Chondrocyte (in vitro differentiated cells): ENCODE data around the gene PCTP. TPM values are rescaled to one million over a fixed set of nuclear protein-coding genes. Genes with fewer than 3 reads are reported as not detected.

ENCODE experiments used
- DNase-seq: peaks from one replicate; pipeline ENCODE4 v3.0.0; 2021; ENCODE audit warnings: mixed read lengths, low spot score
- H3K27ac Mint-ChIP-seq: one replicate; pipeline ENCODE4 v1.8.0; 2021; ENCODE audit warnings: mild to moderate bottlenecking, moderate library complexity, mixed read lengths; ENCODE audit not compliant: unreplicated experiment
- H3K27me3 Mint-ChIP-seq: 2 replicates; pipeline ENCODE4 v1.8.0; 2021; ENCODE audit warnings: low read depth, mixed read lengths
- H3K36me3 Mint-ChIP-seq: 2 replicates; pipeline ENCODE4 v1.8.0; 2021; ENCODE audit warnings: low read depth, mixed read lengths
- H3K4me1 Mint-ChIP-seq: 2 replicates; pipeline ENCODE4 v1.8.0; 2021; ENCODE audit warnings: low read depth, mild to moderate bottlenecking, mixed read lengths
- H3K4me3 Mint-ChIP-seq: one replicate; pipeline ENCODE4 v1.8.0; 2021; ENCODE audit warnings: mild to moderate bottlenecking, moderate library complexity, mixed read lengths; ENCODE audit not compliant: unreplicated experiment
- H3K9me3 Mint-ChIP-seq: 2 replicates; pipeline ENCODE4 v1.8.0; 2021; ENCODE audit warnings: low read depth, mixed read lengths
- long read RNA-seq: library from polyadenylated mRNA; stranded (forward); transcript quantifications from one replicate; pipeline ENCODE4 v2.0.0, GENCODE V29; 2021
- total RNA-seq: library from RNA; stranded (reverse); gene quantifications from 3 replicates; pipeline ENCODE4 v1.2.1, GENCODE V29; 2021
- TF ChIP-seq, protein P1 (sequence below): fragments of 200-600 bp; sonication (generic); IDR thresholded peaks from 2 replicates; pipeline ENCODE4 v1.5.0; 2021; ENCODE audit warnings: antibody characterized with exemption, mild to moderate bottlenecking, moderate library complexity

Gene PCTP
- total RNA-seq = 6.6 to 8.8 TPM (median 8.2 TPM) in 3 replicates
- long read RNA-seq, partial matches to known transcripts = 0 of 5 reads
- long read RNA-seq, other reads (novel, unspliced or antisense) = 2 of 5 reads

DNA sequence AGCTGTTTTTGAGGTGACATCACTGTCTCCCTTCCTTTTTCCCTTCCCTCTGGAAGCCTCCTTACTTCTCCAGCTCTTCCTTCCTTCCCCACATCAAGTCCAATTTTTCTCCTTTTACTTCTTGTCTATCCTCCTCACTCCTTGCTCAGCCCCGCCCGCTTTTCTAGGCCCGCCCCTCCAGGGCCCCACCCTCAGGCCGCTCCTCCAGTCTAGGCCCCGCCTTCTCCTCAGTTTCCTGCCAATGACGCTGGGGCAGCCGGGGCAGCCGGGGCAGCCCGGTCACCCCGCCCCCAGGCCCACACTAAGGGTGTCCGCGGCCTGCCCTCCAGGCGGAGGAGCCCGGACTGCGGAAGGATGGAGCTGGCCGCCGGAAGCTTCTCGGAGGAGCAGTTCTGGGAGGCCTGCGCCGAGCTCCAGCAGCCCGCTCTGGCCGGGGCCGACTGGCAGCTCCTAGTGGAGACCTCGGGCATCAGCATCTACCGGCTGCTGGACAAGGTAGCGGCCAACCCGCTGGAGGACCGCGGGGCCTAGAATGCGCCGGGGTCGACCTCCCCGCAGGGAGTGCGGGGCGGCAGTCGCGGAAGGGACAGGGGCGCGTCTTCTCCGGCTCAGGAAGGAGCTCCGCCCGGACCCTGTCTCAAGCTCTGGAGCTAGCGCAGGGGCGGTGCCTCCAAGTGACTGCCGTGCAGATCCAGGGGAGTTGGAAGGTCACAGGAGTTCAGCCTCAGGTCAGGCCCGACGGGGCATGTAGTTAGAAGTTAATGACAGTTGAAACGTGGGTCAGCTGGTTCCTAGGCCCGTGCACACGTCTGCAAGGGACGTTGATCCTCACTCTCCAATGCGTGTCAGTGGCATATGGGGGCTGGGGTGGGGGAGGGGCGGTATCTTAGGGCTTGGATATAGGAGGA is at the start of gene PCTP:
Gene PCTP, plus strand, starts transcription at position 302 of the 908 bp plus-strand sequence. Its CDS starts 53 bp downstream, at position 355.
- Mint-ChIP-seq H3K36me3 (peaks cover 1% of the 10 kb centered on the region), H3K9me3 (no peaks in the 10 kb centered on the region), H3K27me3 (no peaks in the 10 kb centered on the region), H3K27ac (peak within 1 kb of the TSS; percentile 84), H3K4me3 (peak within 1 kb of the TSS; percentile 85), H3K4me1 (peaks cover 20% of the 10 kb centered on the region)
- DNase-seq = peak; percentile 97
- TF ChIP-seq, protein P1, sequence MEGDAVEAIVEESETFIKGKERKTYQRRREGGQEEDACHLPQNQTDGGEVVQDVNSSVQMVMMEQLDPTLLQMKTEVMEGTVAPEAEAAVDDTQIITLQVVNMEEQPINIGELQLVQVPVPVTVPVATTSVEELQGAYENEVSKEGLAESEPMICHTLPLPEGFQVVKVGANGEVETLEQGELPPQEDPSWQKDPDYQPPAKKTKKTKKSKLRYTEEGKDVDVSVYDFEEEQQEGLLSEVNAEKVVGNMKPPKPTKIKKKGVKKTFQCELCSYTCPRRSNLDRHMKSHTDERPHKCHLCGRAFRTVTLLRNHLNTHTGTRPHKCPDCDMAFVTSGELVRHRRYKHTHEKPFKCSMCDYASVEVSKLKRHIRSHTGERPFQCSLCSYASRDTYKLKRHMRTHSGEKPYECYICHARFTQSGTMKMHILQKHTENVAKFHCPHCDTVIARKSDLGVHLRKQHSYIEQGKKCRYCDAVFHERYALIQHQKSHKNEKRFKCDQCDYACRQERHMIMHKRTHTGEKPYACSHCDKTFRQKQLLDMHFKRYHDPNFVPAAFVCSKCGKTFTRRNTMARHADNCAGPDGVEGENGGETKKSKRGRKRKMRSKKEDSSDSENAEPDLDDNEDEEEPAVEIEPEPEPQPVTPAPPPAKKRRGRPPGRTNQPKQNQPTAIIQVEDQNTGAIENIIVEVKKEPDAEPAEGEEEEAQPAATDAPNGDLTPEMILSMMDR = peak; percentile 80

DNA sequence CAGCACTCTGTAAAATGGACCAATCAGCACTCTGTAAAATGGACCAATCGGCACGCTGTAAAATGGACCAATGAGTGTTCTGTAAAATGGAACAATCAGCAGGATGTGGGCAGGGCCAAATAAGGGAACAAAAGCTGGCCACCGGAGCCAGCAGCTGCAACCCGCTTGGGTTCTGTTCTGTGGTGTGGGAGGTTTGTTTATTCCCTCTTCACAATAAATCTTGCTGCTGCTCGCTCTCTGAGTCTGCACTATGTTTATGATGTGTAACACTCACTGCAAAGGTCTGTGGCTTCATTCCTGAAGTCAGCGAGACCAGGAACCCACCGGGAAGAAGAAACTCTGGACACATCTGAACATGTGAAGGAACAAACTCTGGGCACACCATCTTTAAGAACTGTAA is 48.7 kb upstream of the PCTP start:
- H3K27ac Mint-ChIP-seq = no peak overlapping the region
- no peak overlapping the region for H3K4me3 Mint-ChIP-seq
- no peaks in the 10 kb centered on the region for H3K36me3 Mint-ChIP-seq
- H3K9me3 Mint-ChIP-seq = peaks cover 11% of the 10 kb centered on the region
- no peaks in the 10 kb centered on the region for H3K4me1 Mint-ChIP-seq
- peaks cover 8% of the 10 kb centered on the region for H3K27me3 Mint-ChIP-seq
- DNase-seq = no peak
- TF ChIP-seq, protein P1 = no peak

DNA sequence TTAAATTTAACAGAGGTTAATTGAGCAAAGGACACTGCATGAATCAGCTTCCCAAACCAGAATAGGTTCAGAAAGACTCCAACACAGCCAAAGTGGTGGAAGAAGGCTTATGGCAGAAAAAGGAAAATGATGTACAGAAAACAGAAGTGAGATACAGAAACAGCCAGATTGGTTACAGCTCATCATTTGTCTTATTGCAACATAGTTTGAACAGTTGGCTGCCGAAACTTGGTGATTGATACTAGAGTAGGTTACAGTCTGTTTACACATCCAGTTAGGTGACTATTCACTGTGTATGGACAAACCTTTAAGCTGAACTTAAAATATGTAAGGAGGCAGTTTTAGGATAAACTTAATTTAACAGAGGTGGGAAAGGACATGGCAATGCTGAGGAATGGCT is 46.5 kb upstream of the PCTP start:
- DNase-seq = no peak
- Mint-ChIP-seq H3K36me3 (no peaks in the 10 kb centered on the region), H3K27ac (no peak overlapping the region), H3K27me3 (peaks cover 8% of the 10 kb centered on the region), H3K4me3 (no peak overlapping the region), H3K4me1 (peaks cover 4% of the 10 kb centered on the region), H3K9me3 (peaks cover 11% of the 10 kb centered on the region)
- TF ChIP-seq, protein P1 = no peak

- peaks cover 7% of the 10 kb centered on the region for H3K27me3 Mint-ChIP-seq
- TF ChIP-seq, protein P1 = no peak
- H3K4me1 Mint-ChIP-seq = peaks cover 7% of the 10 kb centered on the region
- H3K36me3 Mint-ChIP-seq = no peaks in the 10 kb centered on the region
- H3K4me3 Mint-ChIP-seq = no peak overlapping the region
- H3K9me3 Mint-ChIP-seq = peaks cover 11% of the 10 kb centered on the region
- no peak overlapping the region for H3K27ac Mint-ChIP-seq
- DNase-seq = no peak
These were observed 45.0 kb upstream of the PCTP start for GRCh38 chr17:55705847-55706246.

- Mint-ChIP-seq H3K9me3 (peaks cover 3% of the 10 kb centered on the region), H3K36me3 (no peaks in the 10 kb centered on the region), H3K27ac (no peak overlapping the region), H3K27me3 (peaks cover 7% of the 10 kb centered on the region), H3K4me3 (no peak overlapping the region), H3K4me1 (peaks cover 12% of the 10 kb centered on the region)
- DNase-seq = no peak
- TF ChIP-seq, protein P1 = no peak
These were observed 43.8 kb upstream of the PCTP start for GRCh38 chr17:55706808-55707773.
